ENCODE results near the gene EFCC1. TPM values are rescaled to one million over a fixed set of nuclear protein-coding genes. Genes with fewer than 3 reads are reported as not detected.
A peak's percentile ranks its signal among the peaks of the same experiment; 100 is the strongest.
"Not testable (repeated sequence)": the region's sequence is repeated elsewhere in the genome, so short reads cannot be mapped to it uniquely, and the experiment has no call there.

Gene EFCC1
- polyA plus RNA-seq, 1 donor (not counting 4 experiments of a cell fraction or from before 2014, with no cell fraction given) = not detected

DNA sequence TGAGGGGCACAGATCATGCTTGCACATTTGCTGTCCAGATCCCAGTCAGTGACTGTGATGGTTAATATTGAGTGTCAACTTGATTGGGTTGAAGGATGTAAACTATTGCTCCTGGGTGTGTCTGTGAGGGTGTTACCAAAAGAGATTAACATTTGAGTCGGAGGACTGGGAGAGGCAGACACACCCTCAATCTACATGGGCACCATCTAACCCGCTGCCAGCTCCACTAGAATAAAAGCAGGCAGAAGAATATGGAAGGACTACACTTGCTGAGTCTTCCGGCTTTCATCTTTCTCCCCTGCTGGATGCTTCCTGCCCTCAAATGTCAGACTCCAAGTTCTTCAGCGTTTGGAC is 64.6 kb downstream of the EFCC1 start:
- H3K36me3 ChIP-seq (ENCODE audit: control insufficient read depth in 2 of 2, extremely low read depth in 1 of 2, insufficient read depth in 2 of 2, low read length in 2 of 2) = no peaks in the 10 kb centered on the region
- dilution Hi-C loops (cut with MboI; ENCODE audit: extremely low pct_ligation_motif_present, low sequenced_read_pairs) = no loop called here
- H3K4me1 ChIP-seq (ENCODE audit: control insufficient read depth, extremely low read depth, insufficient read depth, low read length) = no peaks in the 10 kb centered on the region
- no peak for TF ChIP-seq CTCF (optimal IDR thresholded peaks at IDR 0.05 in 1 of 3, IDR thresholded peaks at IDR 0.05 in 1 of 3, conservative IDR thresholded peaks at IDR 0.05 in 1 of 3; ENCODE audit: extremely low read depth in 1 of 3, insufficient read depth in 2 of 3, low read length in 3 of 3)
- no peak for TF ChIP-seq EZH2 (IDR thresholded peaks at IDR 0.05; ENCODE audit: low read length)
- no peaks in the 10 kb centered on the region for H3K27me3 ChIP-seq (ENCODE audit: control insufficient read depth, extremely low read depth, insufficient read depth, low read length)
- H3K9me1 ChIP-seq (ENCODE audit: control insufficient read depth, extremely low read depth, insufficient read depth, low read length) = no peaks in the 10 kb centered on the region
- no peak overlapping the region for H2AFZ ChIP-seq (ENCODE audit: control insufficient read depth, low read length)
- H3K9me3 ChIP-seq (ENCODE audit: control insufficient read depth, low read depth, low read length) = no peaks in the 10 kb centered on the region
- H3K9ac ChIP-seq (ENCODE audit: control insufficient read depth, extremely low read depth, insufficient read depth, low read length) = no peak overlapping the region
- no peak overlapping the region for H3K27ac ChIP-seq (ENCODE audit: control insufficient read depth, insufficient read depth, low read length)
- H3K4me2 ChIP-seq (ENCODE audit: control insufficient read depth, extremely low read depth, insufficient read depth, low read depth, low read length) = no peak overlapping the region
- no peaks in the 10 kb centered on the region for H3K79me2 ChIP-seq (ENCODE audit: control insufficient read depth, insufficient read depth, low read length)
- DNase-seq (ENCODE audit: low read depth, low spot score) (no peak), FAIRE-seq (no peak)
- no peaks in the 10 kb centered on the region for H4K20me1 ChIP-seq (ENCODE audit: control insufficient read depth, extremely low read depth, insufficient read depth, low read length)
- H3K4me3 ChIP-seq (ENCODE audit: control insufficient read depth in 2 of 3, extremely low read depth in 1 of 3, insufficient read depth in 2 of 3, low read depth in 1 of 3, low read length in 3 of 3) = no peak overlapping the region

DNA sequence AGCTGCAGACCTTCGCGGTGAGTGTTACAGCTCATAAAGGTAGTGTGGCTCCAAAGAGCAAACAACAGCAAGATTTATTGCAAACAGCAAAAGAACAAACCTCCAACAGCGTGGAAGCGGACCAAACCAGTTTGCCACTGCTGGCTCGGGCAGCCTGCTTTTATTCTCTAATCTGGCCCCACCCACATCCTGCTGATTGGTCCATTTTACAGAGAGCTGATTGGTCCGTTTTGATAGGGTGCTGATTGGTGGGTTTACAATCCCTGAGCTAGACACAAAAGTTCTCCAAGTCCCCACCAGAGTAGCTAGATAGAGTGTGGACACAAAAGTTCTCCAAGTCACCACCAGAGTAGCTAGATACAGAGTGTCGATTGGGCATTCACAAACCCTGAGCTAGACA is 66.6 kb downstream of the EFCC1 start:
- H2AFZ ChIP-seq (ENCODE audit: control insufficient read depth, low read length); H3K4me3 ChIP-seq (ENCODE audit: control insufficient read depth in 2 of 3, extremely low read depth in 1 of 3, insufficient read depth in 2 of 3, low read depth in 1 of 3, low read length in 3 of 3); H3K27me3 ChIP-seq (ENCODE audit: control insufficient read depth, extremely low read depth, insufficient read depth, low read length); FAIRE-seq; H3K27ac ChIP-seq (ENCODE audit: control insufficient read depth, insufficient read depth, low read length); H3K9me1 ChIP-seq (ENCODE audit: control insufficient read depth, extremely low read depth, insufficient read depth, low read length); H3K79me2 ChIP-seq (ENCODE audit: control insufficient read depth, insufficient read depth, low read length); H4K20me1 ChIP-seq (ENCODE audit: control insufficient read depth, extremely low read depth, insufficient read depth, low read length); H3K4me1 ChIP-seq (ENCODE audit: control insufficient read depth, extremely low read depth, insufficient read depth, low read length); H3K36me3 ChIP-seq (ENCODE audit: control insufficient read depth in 2 of 2, extremely low read depth in 1 of 2, insufficient read depth in 2 of 2, low read length in 2 of 2); H3K9ac ChIP-seq (ENCODE audit: control insufficient read depth, extremely low read depth, insufficient read depth, low read length); DNase-seq (ENCODE audit: low read depth, low spot score); H3K4me2 ChIP-seq (ENCODE audit: control insufficient read depth, extremely low read depth, insufficient read depth, low read depth, low read length); dilution Hi-C loops (cut with MboI; ENCODE audit: extremely low pct_ligation_motif_present, low sequenced_read_pairs); H3K9me3 ChIP-seq (ENCODE audit: control insufficient read depth, low read depth, low read length): not testable (repeated sequence)

GRCh38 chr3:129068291-129068886 is 67.3 kb downstream of the EFCC1 start:
- H3K9me1 ChIP-seq (ENCODE audit: control insufficient read depth, extremely low read depth, insufficient read depth, low read length) = no peaks in the 10 kb centered on the region
- H3K4me1 ChIP-seq (ENCODE audit: control insufficient read depth, extremely low read depth, insufficient read depth, low read length) = no peaks in the 10 kb centered on the region
- no peaks in the 10 kb centered on the region for H3K9me3 ChIP-seq (ENCODE audit: control insufficient read depth, low read depth, low read length)
- H3K79me2 ChIP-seq (ENCODE audit: control insufficient read depth, insufficient read depth, low read length) = no peaks in the 10 kb centered on the region
- TF ChIP-seq EZH2 (IDR thresholded peaks at IDR 0.05; ENCODE audit: low read length) (no peak), CTCF (optimal IDR thresholded peaks at IDR 0.05 in 1 of 3, IDR thresholded peaks at IDR 0.05 in 1 of 3, conservative IDR thresholded peaks at IDR 0.05 in 1 of 3; ENCODE audit: extremely low read depth in 1 of 3, insufficient read depth in 2 of 3, low read length in 3 of 3) (no peak)
- H3K4me2 ChIP-seq (ENCODE audit: control insufficient read depth, extremely low read depth, insufficient read depth, low read depth, low read length) = peak overlapping the region; percentile 32
- H2AFZ ChIP-seq (ENCODE audit: control insufficient read depth, low read length) = peak overlapping the region; percentile 62
- H3K9ac ChIP-seq (ENCODE audit: control insufficient read depth, extremely low read depth, insufficient read depth, low read length) = peak overlapping the region; percentile 37
- H3K4me3 ChIP-seq (ENCODE audit: control insufficient read depth in 2 of 3, extremely low read depth in 1 of 3, insufficient read depth in 2 of 3, low read depth in 1 of 3, low read length in 3 of 3) = peak overlapping the region in 1 of 3 experiments; percentile 11
- no peaks in the 10 kb centered on the region for H4K20me1 ChIP-seq (ENCODE audit: control insufficient read depth, extremely low read depth, insufficient read depth, low read length)
- peaks cover 6% of the 10 kb centered on the region for H3K27me3 ChIP-seq (ENCODE audit: control insufficient read depth, extremely low read depth, insufficient read depth, low read length)
- no peak overlapping the region for H3K27ac ChIP-seq (ENCODE audit: control insufficient read depth, insufficient read depth, low read length)
- FAIRE-seq = no peak
- H3K36me3 ChIP-seq (ENCODE audit: control insufficient read depth in 2 of 2, extremely low read depth in 1 of 2, insufficient read depth in 2 of 2, low read length in 2 of 2) = no peaks in the 10 kb centered on the region
- no peak for DNase-seq (ENCODE audit: low read depth, low spot score)
- dilution Hi-C loops (cut with MboI; ENCODE audit: extremely low pct_ligation_motif_present, low sequenced_read_pairs) = no loop called here
